HEK293T (cell line): ENCODE measurements around the gene ATP11C.

ENCODE experiments used
- BHLHE40 ChIP-seq: fragments of 450-650 bp; IDR thresholded peaks from 2 replicates; pipeline ENCODE4 v1.6.1; 2016; ENCODE audit warnings: mild to moderate bottlenecking, moderate library complexity, borderline replicate concordance
- ELF4 ChIP-seq: fragments of 450-650 bp; IDR thresholded peaks from 2 replicates; pipeline ENCODE4 v1.6.1; 2017; ENCODE audit warnings: antibody characterized with exemption
- FOXA1 ChIP-seq: fragments of 450-650 bp; IDR thresholded peaks from 2 replicates; pipeline ENCODE4 v1.6.1; 2016; ENCODE audit warnings: mild to moderate bottlenecking
- FOXK2 ChIP-seq: fragments of 450-650 bp; IDR thresholded peaks from 2 replicates; pipeline ENCODE4 v1.6.1; 2016; ENCODE audit warnings: mild to moderate bottlenecking

- TF ChIP-seq FOXA1 (no peak), ELF4 (no peak), BHLHE40 (no peak), FOXK2 (no peak)
These were observed 23.1 kb downstream of the ATP11C start for GRCh38 chrX:139909712-139910111.
